NCI-H748 (cell line): Measurements from ENCODE around the gene HPS1.

Experiments
- DNase-seq: peaks from one replicate; lab custom pipeline; 2025; ENCODE audit not compliant: unreplicated experiment; lab: John Stamatoyannopoulos, UW

HPS1 gene

GRCh38 chr10:98446661-98447221 is at the start of gene HPS1:
TSS of gene HPS1 (minus strand) at chr10:98446935. CDS start at chr10:98443240, 3,695 bp downstream.
- peak; percentile 69 for DNase-seq

GRCh38 chr10:98492763-98493162 is 46.0 kb upstream of the HPS1 start:
- no peak for DNase-seq

- DNase-seq = peak; percentile 18
These were observed 43.1 kb upstream of the HPS1 start for GRCh38 chr10:98489561-98490481.

- no peak for DNase-seq
These were observed 42.1 kb upstream of the HPS1 start for GRCh38 chr10:98488669-98489430.

GRCh38 chr10:98487649-98488048 is 40.9 kb upstream of the HPS1 start:
- DNase-seq = no peak

- DNase-seq = no peak
These were observed 39.7 kb upstream of the HPS1 start for GRCh38 chr10:98486421-98486820.

GRCh38 chr10:98485959-98486358 is 39.2 kb upstream of the HPS1 start:
- no peak for DNase-seq

- DNase-seq = no peak
These were observed 36.9 kb upstream of the HPS1 start for GRCh38 chr10:98483658-98484057.

- no peak for DNase-seq
These were observed 35.4 kb upstream of the HPS1 start for GRCh38 chr10:98482096-98482495.

GRCh38 chr10:98481404-98481945 is 34.7 kb upstream of the HPS1 start:
- peak; percentile 41 for DNase-seq

GRCh38 chr10:98478430-98479222 is 31.9 kb upstream of the HPS1 start:
- DNase-seq = no peak

GRCh38 chr10:98477861-98478260 is 31.1 kb upstream of the HPS1 start:
- no peak for DNase-seq

- DNase-seq = no peak
These were observed 27.9 kb upstream of the HPS1 start for GRCh38 chr10:98474628-98475027.

- DNase-seq = no peak
These were observed 25.5 kb upstream of the HPS1 start for GRCh38 chr10:98472196-98472595.

- no peak for DNase-seq
These were observed 24.1 kb upstream of the HPS1 start for GRCh38 chr10:98470850-98471249.

GRCh38 chr10:98469001-98469931 is 22.5 kb upstream of the HPS1 start:
- DNase-seq = no peak

- peak; percentile 76 for DNase-seq
These were observed 21.0 kb upstream of the HPS1 start for GRCh38 chr10:98467506-98468318.

- peak; percentile 16 for DNase-seq
These were observed 20.2 kb upstream of the HPS1 start for GRCh38 chr10:98466861-98467505.
